ENCODE measurements around the gene HECTD1.

- TF ChIP-seq POLR2A (IDR thresholded peaks at IDR 0.05; ENCODE audit: low read length): no peak
- no peak for TF ChIP-seq HMGXB4 (CRISPR knock-in tag; IDR thresholded peaks at IDR 0.05; ENCODE audit: borderline replicate concordance)
- TF ChIP-seq RNF2 (IDR thresholded peaks at IDR 0.05; ENCODE audit: borderline replicate concordance, low read depth): no peak
- no peak for TF ChIP-seq CTCF (IDR thresholded peaks at IDR 0.05)
- TF ChIP-seq GATA3 (IDR thresholded peaks at IDR 0.05; ENCODE audit: borderline replicate concordance): no peak
- TF ChIP-seq MAX (IDR thresholded peaks at IDR 0.05): no peak
- no peak for TF ChIP-seq CEBPB (IDR thresholded peaks at IDR 0.05)
- no peak for TF ChIP-seq ZC3H11A (IDR thresholded peaks at IDR 0.05)
- TF ChIP-seq PBX3 (IDR thresholded peaks at IDR 0.05): no peak
- TF ChIP-seq EP300 (IDR thresholded peaks at IDR 0.05): no peak
- no peak for TF ChIP-seq TFCP2L1 (CRISPR knock-in tag; IDR thresholded peaks at IDR 0.05)
- no peak for TF ChIP-seq CHD2 (IDR thresholded peaks at IDR 0.05; ENCODE audit: low read length, partially characterized antibody)
Observed at GRCh38 chr14:31212893-31213292, 5.3 kb upstream of the HECTD1 start.
